Measurements from ENCODE around the gene VHLL. TPM values are rescaled to one million over a fixed set of nuclear protein-coding genes. Genes with fewer than 3 reads are reported as not detected.
A peak's percentile ranks its signal among the peaks of the same experiment; 100 is the strongest.

The VHLL gene
- total and polyA plus RNA-seq, 2 experiments from 2014 or later, result not detected

DNA sequence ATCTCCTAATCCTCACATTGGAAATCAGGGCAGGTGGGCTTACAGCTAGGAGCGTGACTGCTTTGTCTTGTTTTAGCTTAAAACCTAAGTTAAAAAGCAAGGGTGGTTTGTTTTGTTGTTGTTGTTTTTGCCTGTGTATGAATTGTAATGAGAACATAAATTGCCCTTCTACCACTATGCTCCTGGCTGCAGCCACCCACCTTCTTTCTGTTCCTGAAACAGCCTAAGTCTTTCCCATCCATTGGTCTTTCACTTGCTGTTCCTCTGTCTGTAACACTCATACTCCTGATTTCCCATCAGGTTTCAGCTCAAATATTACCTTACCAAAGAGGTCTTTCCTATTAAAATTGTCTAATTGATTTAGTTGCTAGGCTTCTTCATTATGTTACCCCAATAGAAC, 15.6 kb downstream of the VHLL start:
- 85% methylated on average over 1 of the region's 1 CpG for WGBS (ENCODE audit: low lambda C conversion rate, missing lambda C conversion rate)
- TF ChIP-seq, protein P1, sequence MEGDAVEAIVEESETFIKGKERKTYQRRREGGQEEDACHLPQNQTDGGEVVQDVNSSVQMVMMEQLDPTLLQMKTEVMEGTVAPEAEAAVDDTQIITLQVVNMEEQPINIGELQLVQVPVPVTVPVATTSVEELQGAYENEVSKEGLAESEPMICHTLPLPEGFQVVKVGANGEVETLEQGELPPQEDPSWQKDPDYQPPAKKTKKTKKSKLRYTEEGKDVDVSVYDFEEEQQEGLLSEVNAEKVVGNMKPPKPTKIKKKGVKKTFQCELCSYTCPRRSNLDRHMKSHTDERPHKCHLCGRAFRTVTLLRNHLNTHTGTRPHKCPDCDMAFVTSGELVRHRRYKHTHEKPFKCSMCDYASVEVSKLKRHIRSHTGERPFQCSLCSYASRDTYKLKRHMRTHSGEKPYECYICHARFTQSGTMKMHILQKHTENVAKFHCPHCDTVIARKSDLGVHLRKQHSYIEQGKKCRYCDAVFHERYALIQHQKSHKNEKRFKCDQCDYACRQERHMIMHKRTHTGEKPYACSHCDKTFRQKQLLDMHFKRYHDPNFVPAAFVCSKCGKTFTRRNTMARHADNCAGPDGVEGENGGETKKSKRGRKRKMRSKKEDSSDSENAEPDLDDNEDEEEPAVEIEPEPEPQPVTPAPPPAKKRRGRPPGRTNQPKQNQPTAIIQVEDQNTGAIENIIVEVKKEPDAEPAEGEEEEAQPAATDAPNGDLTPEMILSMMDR (IDR thresholded peaks at IDR 0.05; ENCODE audit: poor library complexity), result no peak
- TF ChIP-seq EZH2phosphoT487 (IDR thresholded peaks at IDR 0.05; ENCODE audit: low read depth, severe bottlenecking, unreplicated experiment) (no peak), EZH2 (IDR thresholded peaks at IDR 0.05; ENCODE audit: borderline replicate concordance) (no peak)
- Histone ChIP-seq H4K20me1 (ENCODE audit: insufficient read depth, poor library complexity, severe bottlenecking) (peaks cover 20% of the 10 kb centered on the region), H2AFZ (peak overlapping the region; percentile 51), H3K79me2 (peaks cover 47% of the 10 kb centered on the region), H3K27me3 (no peaks in the 10 kb centered on the region), H3K4me2 (peak overlapping the region; percentile 76), H3K27ac (peak overlapping the region; percentile 74), H3K4me3 (peak overlapping the region; percentile 48), H3K36me3 (replicated peaks; ENCODE audit: insufficient read depth, low read depth) (no peaks in the 10 kb centered on the region), H3K9me2 (replicated peaks; ENCODE audit: insufficient read depth) (no peaks in the 10 kb centered on the region), H3K4me1 (ENCODE audit: insufficient read depth) (peaks cover 17% of the 10 kb centered on the region), H3K9me3 (ENCODE audit: low read depth) (no peaks in the 10 kb centered on the region)
- DNase-seq (ENCODE audit: low spot score), result no peak

DNA sequence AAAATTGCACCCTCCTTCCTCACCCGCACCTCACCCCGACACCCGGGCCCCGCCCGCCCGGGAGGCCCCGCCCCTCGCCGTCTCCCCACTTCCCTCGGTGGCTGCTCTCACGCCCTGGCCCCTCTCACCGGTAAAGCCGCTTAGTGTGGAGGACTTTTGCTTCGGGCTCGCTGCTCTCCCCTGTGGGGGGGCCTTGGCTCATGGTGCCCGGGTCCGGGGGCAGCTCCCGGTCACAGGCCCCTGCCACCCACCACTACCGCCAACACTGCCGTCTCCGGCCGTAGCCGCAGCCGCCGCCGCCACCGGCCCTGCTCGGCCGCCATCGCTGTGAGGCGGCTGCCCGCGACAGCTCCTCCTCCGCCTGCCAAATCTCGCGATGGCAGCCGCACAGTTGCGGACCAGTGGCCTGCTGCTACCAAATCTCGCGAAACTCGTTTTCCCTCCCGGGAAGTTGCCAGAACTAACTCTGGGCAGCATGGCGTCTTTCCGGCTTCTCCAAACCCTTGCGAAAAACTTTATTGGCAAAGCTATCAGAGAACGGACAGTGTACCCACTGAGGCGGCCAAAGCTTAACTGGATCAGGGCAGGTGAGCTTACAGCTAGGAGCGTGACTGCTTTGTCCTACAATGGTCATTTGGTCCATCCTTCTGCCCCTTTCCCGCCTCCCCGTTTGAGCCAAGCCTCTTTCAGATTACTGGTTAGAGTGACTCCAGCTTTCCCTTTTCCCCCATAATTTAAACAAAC, 16.5 kb downstream of the VHLL start, which contains the start of gene SMG5:
Gene SMG5, minus strand, starts transcription at position 347 of the 744 bp plus-strand sequence. Its CDS starts 145 bp downstream, at position 202.
- peaks cover 49% of the 10 kb centered on the region for H3K79me2 ChIP-seq
- peak; percentile 99 for DNase-seq (ENCODE audit: low spot score)
- TF ChIP-seq EZH2 (IDR thresholded peaks at IDR 0.05; ENCODE audit: borderline replicate concordance) (no peak), EZH2phosphoT487 (IDR thresholded peaks at IDR 0.05; ENCODE audit: low read depth, severe bottlenecking, unreplicated experiment) (no peak)
- TF ChIP-seq, protein P1 (IDR thresholded peaks at IDR 0.05; ENCODE audit: poor library complexity), result no peak
- H2AFZ ChIP-seq, result peak within 1 kb of the TSS; percentile 75
- no peaks in the 10 kb centered on the region for H3K9me2 ChIP-seq (replicated peaks; ENCODE audit: insufficient read depth)
- H3K9me3 ChIP-seq (ENCODE audit: low read depth), result no peaks in the 10 kb centered on the region
- peak within 1 kb of the TSS; percentile 94 for H3K27ac ChIP-seq
- no peaks in the 10 kb centered on the region for H3K27me3 ChIP-seq
- H3K4me1 ChIP-seq (ENCODE audit: insufficient read depth), result peaks cover 17% of the 10 kb centered on the region
- peak within 1 kb of the TSS; percentile 89 for H3K4me2 ChIP-seq
- peak within 1 kb of the TSS; percentile 62 for H3K4me3 ChIP-seq
- under 1% methylated on average over 48 of the region's 50 CpGs for WGBS (ENCODE audit: low lambda C conversion rate, missing lambda C conversion rate)
- H4K20me1 ChIP-seq (ENCODE audit: insufficient read depth, poor library complexity, severe bottlenecking), result peaks cover 21% of the 10 kb centered on the region
- no peaks in the 10 kb centered on the region for H3K36me3 ChIP-seq (replicated peaks; ENCODE audit: insufficient read depth, low read depth)

- Histone ChIP-seq H3K79me2 (peaks cover 49% of the 10 kb centered on the region), H3K4me1 (ENCODE audit: insufficient read depth) (peaks cover 17% of the 10 kb centered on the region), H3K4me3 (peak overlapping the region; percentile 62), H3K4me2 (peak overlapping the region; percentile 89), H3K9me2 (replicated peaks; ENCODE audit: insufficient read depth) (no peaks in the 10 kb centered on the region), H3K27ac (peak overlapping the region; percentile 94), H3K27me3 (no peaks in the 10 kb centered on the region), H2AFZ (peak overlapping the region; percentile 75), H3K9me3 (ENCODE audit: low read depth) (no peaks in the 10 kb centered on the region), H3K36me3 (replicated peaks; ENCODE audit: insufficient read depth, low read depth) (peaks cover 1% of the 10 kb centered on the region), H4K20me1 (ENCODE audit: insufficient read depth, poor library complexity, severe bottlenecking) (peaks cover 21% of the 10 kb centered on the region)
- TF ChIP-seq, protein P1 (IDR thresholded peaks at IDR 0.05; ENCODE audit: poor library complexity), result no peak
- TF ChIP-seq EZH2phosphoT487 (IDR thresholded peaks at IDR 0.05; ENCODE audit: low read depth, severe bottlenecking, unreplicated experiment) (no peak), EZH2 (IDR thresholded peaks at IDR 0.05; ENCODE audit: borderline replicate concordance) (no peak)
- WGBS (ENCODE audit: low lambda C conversion rate, missing lambda C conversion rate), result 19% methylated on average over 17 of the region's 22 CpGs
- peak; percentile 78 for DNase-seq (ENCODE audit: low spot score)
Observed at GRCh38 chr1:156281693-156282478, 17.2 kb downstream of the VHLL start.
